PFSK-1 (cell line): ENCODE data around the gene ELF3.

Source experiments
- FOXP2 ChIP-seq: optimal IDR thresholded peaks from 2 replicates; pipeline ENCODE3; 2011; ENCODE audit warnings: borderline replicate concordance, control low read depth, inconsistent platforms; ENCODE audit not compliant: insufficient read depth; ENCODE audit errors: extremely low read length, extremely low read depth
- POLR2AphosphoS5 ChIP-seq: IDR thresholded peaks from 2 replicates; pipeline ENCODE4 v1.6.1; 2012; ENCODE audit warnings: low read depth, mild to moderate bottlenecking, control low read depth, low read length, moderate library complexity
- REST ChIP-seq, 2 experiments: IDR thresholded peaks; 2 replicates each; pipeline versions ENCODE4 v1.6.1 to v1.8.0; 2011 to 2012; ENCODE audit warnings: low read depth in 2 of 2, low read length in 2 of 2, control low read depth in 1 of 2, inconsistent platforms in 1 of 2, mild to moderate bottlenecking in 1 of 2, moderate library complexity in 1 of 2; ENCODE audit not compliant: insufficient read depth in 1 of 2
- SIN3A ChIP-seq: IDR thresholded peaks from 2 replicates; pipeline ENCODE4 v1.6.1; 2012; ENCODE audit warnings: mild to moderate bottlenecking, low read length, moderate library complexity, borderline replicate concordance; ENCODE audit not compliant: insufficient read depth
- TAF1 ChIP-seq: IDR thresholded peaks from 2 replicates; pipeline ENCODE4 v1.6.1; 2012; ENCODE audit warnings: low read length, control low read depth, borderline replicate concordance; ENCODE audit not compliant: insufficient read depth

ELF3 gene

GRCh38 chr1:202016811-202017748 is 6.7 kb downstream of the ELF3 start:
- TF ChIP-seq REST (IDR thresholded peaks at IDR 0.05; ENCODE audit: insufficient read depth in 1 of 2, low read depth in 2 of 2, low read length in 2 of 2) (no peak), FOXP2 (no peak), POLR2AphosphoS5 (no peak), TAF1 (no peak), SIN3A (no peak)

- TF ChIP-seq FOXP2, result peak; percentile 32
- no peak for TF ChIP-seq TAF1
These were observed 7.5 kb downstream of the ELF3 start for GRCh38 chr1:202017749-202018467.

GRCh38 chr1:202018468-202019234 is 8.3 kb downstream of the ELF3 start:
- TF ChIP-seq TAF1 (no peak), POLR2AphosphoS5 (no peak), SIN3A (no peak), REST (IDR thresholded peaks at IDR 0.05; ENCODE audit: insufficient read depth in 1 of 2, low read depth in 2 of 2, low read length in 2 of 2) (no peak), FOXP2 (no peak)

GRCh38 chr1:202023001-202023433 is 12.6 kb downstream of the ELF3 start:
- TF ChIP-seq TAF1, result no peak
- TF ChIP-seq FOXP2, result no peak
- TF ChIP-seq SIN3A, result no peak
- TF ChIP-seq POLR2AphosphoS5, result no peak
- no peak for TF ChIP-seq REST (IDR thresholded peaks at IDR 0.05; ENCODE audit: insufficient read depth in 1 of 2, low read depth in 2 of 2, low read length in 2 of 2)

GRCh38 chr1:202029171-202029665 is 18.8 kb downstream of the ELF3 start:
- TF ChIP-seq TAF1, result no peak
- TF ChIP-seq FOXP2, result no peak
- no peak for TF ChIP-seq POLR2AphosphoS5
- no peak for TF ChIP-seq SIN3A
- TF ChIP-seq REST (IDR thresholded peaks at IDR 0.05; ENCODE audit: insufficient read depth in 1 of 2, low read depth in 2 of 2, low read length in 2 of 2), result no peak
